Measurements from ENCODE around the gene STARD9.

DNA sequence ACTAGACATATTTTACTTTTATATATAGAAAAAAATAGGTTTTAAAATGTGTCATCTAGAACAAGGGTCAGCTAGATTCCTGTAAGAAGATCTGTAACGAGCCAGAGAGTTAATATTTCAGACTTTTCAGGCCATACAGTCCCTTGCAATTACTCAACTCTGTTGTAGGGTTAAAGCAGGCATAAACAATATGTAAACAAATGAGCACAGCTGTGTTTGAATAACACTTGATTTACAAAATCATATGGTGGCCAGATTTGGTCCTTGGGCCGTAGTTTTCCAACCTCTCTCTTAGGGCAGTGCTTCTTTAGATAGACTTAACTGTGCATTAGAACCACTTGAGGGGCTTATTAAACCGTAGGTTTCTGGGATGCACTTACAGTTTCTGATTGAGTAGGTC is 46.4 kb upstream of the STARD9 start:
- TF ChIP-seq, protein P1, sequence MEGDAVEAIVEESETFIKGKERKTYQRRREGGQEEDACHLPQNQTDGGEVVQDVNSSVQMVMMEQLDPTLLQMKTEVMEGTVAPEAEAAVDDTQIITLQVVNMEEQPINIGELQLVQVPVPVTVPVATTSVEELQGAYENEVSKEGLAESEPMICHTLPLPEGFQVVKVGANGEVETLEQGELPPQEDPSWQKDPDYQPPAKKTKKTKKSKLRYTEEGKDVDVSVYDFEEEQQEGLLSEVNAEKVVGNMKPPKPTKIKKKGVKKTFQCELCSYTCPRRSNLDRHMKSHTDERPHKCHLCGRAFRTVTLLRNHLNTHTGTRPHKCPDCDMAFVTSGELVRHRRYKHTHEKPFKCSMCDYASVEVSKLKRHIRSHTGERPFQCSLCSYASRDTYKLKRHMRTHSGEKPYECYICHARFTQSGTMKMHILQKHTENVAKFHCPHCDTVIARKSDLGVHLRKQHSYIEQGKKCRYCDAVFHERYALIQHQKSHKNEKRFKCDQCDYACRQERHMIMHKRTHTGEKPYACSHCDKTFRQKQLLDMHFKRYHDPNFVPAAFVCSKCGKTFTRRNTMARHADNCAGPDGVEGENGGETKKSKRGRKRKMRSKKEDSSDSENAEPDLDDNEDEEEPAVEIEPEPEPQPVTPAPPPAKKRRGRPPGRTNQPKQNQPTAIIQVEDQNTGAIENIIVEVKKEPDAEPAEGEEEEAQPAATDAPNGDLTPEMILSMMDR (IDR thresholded peaks at IDR 0.05), result no peak
- no peak for TF ChIP-seq POLR2A (IDR thresholded peaks at IDR 0.05)
- no peak for TF ChIP-seq POLR2AphosphoS5 (IDR thresholded peaks at IDR 0.05; ENCODE audit: insufficient read depth in 1 of 2, low read depth in 1 of 2)
